IMR-90 (cell line): ENCODE measurements around the gene SLX4. TPM values are rescaled to one million over a fixed set of nuclear protein-coding genes. Genes with fewer than 3 reads are reported as not detected.

Experiments used
- ATAC-seq: fragments of 200-7000 bp; cut with Tn5 transposase; 2 replicates; pipeline ENCODE4 v1.9.1; 2020; ENCODE audit warnings: low read depth, mild to moderate bottlenecking, moderate library complexity
- BruUV-seq: library from RNA; stranded (reverse); fragments of 400-500 nt; replicated peaks from 2 replicates; lab custom pipeline; 2021; lab: Mats Ljungman, UMichigan
- CTCF ChIA-PET: fragments of 300-600 bp; formaldehyde crosslinking; extraction: SDS; loops from one replicate; lab custom pipeline; 2021; ENCODE audit warnings: antibody characterized with exemption; lab: Yijun Ruan, JAX
- POLR2A ChIA-PET: fragments of 300-600 bp; sonication (Branson Sonifier 250); formaldehyde crosslinking; loops from one replicate; lab custom pipeline; 2022; ENCODE audit warnings: antibody characterized with exemption; ENCODE audit not compliant: unreplicated experiment; lab: Charles Lee
- DNase-seq: peaks from one replicate; pipeline ENCODE4 v3.0.0; 2013
- H2AFZ ChIP-seq: replicated peaks from 2 replicates; pipeline ENCODE3; 2013; ENCODE audit warnings: low read length, mild to moderate bottlenecking; ENCODE audit not compliant: poor library complexity
- H2AK5ac ChIP-seq: 2 replicates; pipeline ENCODE4 v1.6.1; 2013; ENCODE audit warnings: low read depth, low read length, inconsistent platforms
- H2AK9ac ChIP-seq: replicated peaks from 2 replicates; pipeline ENCODE3; 2013; ENCODE audit warnings: mild to moderate bottlenecking, low read depth, low read length, moderate library complexity; ENCODE audit not compliant: poor library complexity
- H2BK120ac ChIP-seq: 2 replicates; pipeline ENCODE4 v1.6.1; 2013; ENCODE audit warnings: low read depth, low read length, inconsistent platforms
- H2BK15ac ChIP-seq: 3 replicates; pipeline ENCODE4 v1.6.1; 2013; ENCODE audit warnings: low read depth, low read length, inconsistent platforms
- H2BK20ac ChIP-seq: 2 replicates; pipeline ENCODE4 v1.6.1; 2013; ENCODE audit warnings: low read depth, mild to moderate bottlenecking, inconsistent platforms, low read length, moderate library complexity
- H2BK5ac ChIP-seq: 2 replicates; pipeline ENCODE4 v1.6.1; 2013; ENCODE audit warnings: mild to moderate bottlenecking, low read depth, low read length, inconsistent platforms; ENCODE audit not compliant: poor library complexity, severe bottlenecking
- H3K14ac ChIP-seq: replicated peaks from 2 replicates; pipeline ENCODE4 v1.6.1; 2013; ENCODE audit warnings: low read depth, low read length, inconsistent platforms
- H3K18ac ChIP-seq: 2 replicates; pipeline ENCODE4 v1.6.1; 2013; ENCODE audit warnings: low read depth, low read length, control low read depth
- H3K23ac ChIP-seq: 2 replicates; pipeline ENCODE4 v1.6.1; 2013; ENCODE audit warnings: low read depth, low read length, inconsistent platforms
- H3K27ac ChIP-seq: 2 replicates; pipeline ENCODE4 v1.5.1; 2013; ENCODE audit warnings: mild to moderate bottlenecking, control low read depth, low read length; ENCODE audit not compliant: insufficient read depth
- H3K27me3 ChIP-seq: 2 replicates; pipeline ENCODE4 v1.6.1; 2013; ENCODE audit warnings: low read length; ENCODE audit not compliant: control insufficient read depth, insufficient read depth
- H3K36me3 ChIP-seq: 2 replicates; pipeline ENCODE4 v1.6.1; 2013; ENCODE audit warnings: low read length, mixed read lengths; ENCODE audit not compliant: control insufficient read depth, insufficient read depth
- H3K4ac ChIP-seq: 2 replicates; pipeline ENCODE4 v1.6.1; 2013; ENCODE audit warnings: low read depth, low read length, inconsistent platforms
- H3K4me1 ChIP-seq: 2 replicates; pipeline ENCODE4 v1.6.1; 2013; ENCODE audit warnings: low read length, mixed read lengths; ENCODE audit not compliant: control insufficient read depth, insufficient read depth
- H3K4me2 ChIP-seq: 2 replicates; pipeline ENCODE4 v1.6.1; 2013; ENCODE audit warnings: low read depth, mild to moderate bottlenecking, control low read depth, low read length, moderate library complexity
- H3K4me3 ChIP-seq: 2 replicates; pipeline ENCODE4 v1.5.1; 2013; ENCODE audit warnings: low read depth, mild to moderate bottlenecking, control low read depth, low read length, moderate library complexity; ENCODE audit not compliant: insufficient read depth
- H3K56ac ChIP-seq: 2 replicates; pipeline ENCODE4 v1.6.1; 2013; ENCODE audit warnings: low read length, inconsistent platforms; ENCODE audit not compliant: insufficient read depth; ENCODE audit errors: extremely low read depth
- H3K79me1 ChIP-seq, 2 experiments: 2 replicates each; pipeline ENCODE4 v1.6.1; 2013; ENCODE audit warnings: low read length in 2 of 2, inconsistent platforms in 1 of 2, low read depth in 1 of 2
- H3K9ac ChIP-seq: 2 replicates; pipeline ENCODE4 v1.6.1; 2013; ENCODE audit warnings: low read depth, low read length, control low read depth
- H3K9me1 ChIP-seq: 2 replicates; pipeline ENCODE4 v1.6.1; 2013; ENCODE audit warnings: low read length, inconsistent platforms; ENCODE audit not compliant: insufficient read depth
- H3K9me3 ChIP-seq: 2 replicates; pipeline ENCODE4 v1.6.1; 2013; ENCODE audit warnings: low read length; ENCODE audit not compliant: control insufficient read depth, insufficient read depth
- H4K20me1 ChIP-seq: 2 replicates; pipeline ENCODE4 v1.6.1; 2013; ENCODE audit warnings: low read length, inconsistent platforms; ENCODE audit not compliant: insufficient read depth
- H4K5ac ChIP-seq: 2 replicates; pipeline ENCODE4 v1.6.1; 2013; ENCODE audit warnings: mild to moderate bottlenecking, low read depth, low read length, control low read depth
- H4K8ac ChIP-seq, 2 experiments: 2 replicates each; pipeline ENCODE4 v1.6.1; 2013; ENCODE audit warnings: low read depth in 2 of 2, low read length in 2 of 2, control low read depth in 1 of 2, inconsistent platforms in 1 of 2
- H4K91ac ChIP-seq: 2 replicates; pipeline ENCODE4 v1.6.1; 2013; ENCODE audit warnings: low read depth, low read length, inconsistent platforms; ENCODE audit not compliant: insufficient read depth
- MAFK ChIP-seq: IDR thresholded peaks from 2 replicates; pipeline ENCODE4 v1.6.1; 2012; ENCODE audit warnings: low read depth, low read length, improper control_type of control experiment
- MAZ ChIP-seq: IDR thresholded peaks from 2 replicates; pipeline ENCODE4 v1.6.1; 2012; ENCODE audit warnings: low read depth, mild to moderate bottlenecking, low read length, improper control_type of control experiment, moderate library complexity, borderline replicate concordance
- MXI1 ChIP-seq: IDR thresholded peaks from 2 replicates; pipeline ENCODE4 v1.6.1; 2012; ENCODE audit warnings: low read depth, mild to moderate bottlenecking, low read length, moderate library complexity, borderline replicate concordance
- POLR2A ChIP-seq: IDR thresholded peaks from 2 replicates; pipeline ENCODE4 v1.6.1; 2012; ENCODE audit warnings: mild to moderate bottlenecking, low read depth, low read length
- SMC3 ChIP-seq: fragments of 150-350 bp; IDR thresholded peaks from 2 replicates; pipeline ENCODE4 v1.6.1; 2016; ENCODE audit warnings: low read depth, mild to moderate bottlenecking, antibody characterized with exemption, low read length, moderate library complexity
- WGBS, 2 experiments: methylation state at CpG; one replicate each; pipeline versions ENCODE4 v1.1.5 to v1.1.7; 2013; ENCODE audit warnings: missing lambda C conversion rate in 2 of 2; ENCODE audit not compliant: insufficient read length in 1 of 2; ENCODE audit errors: extremely low coverage in 2 of 2; 5-methylcytosine and 5-hydroxymethylcytosine counted together
- dilution Hi-C: fragments of 300-500 bp; cut with HindIII; formaldehyde crosslinking; loops from one replicate; pipeline ENCODE4 v1.14.3; 2018; ENCODE audit warnings: low sequenced_read_pairs; ENCODE audit not compliant: unreplicated experiment
- in situ Hi-C: fragments of 300-500 bp; cut with MboI; formaldehyde crosslinking; loops from 3 replicates; pipeline ENCODE4 v1.14.3; 2019; ENCODE audit warnings: low sequenced_read_pairs, inconsistent platforms, mixed read lengths
- intact Hi-C: fragments of 100-400 bp; cut with micrococcal nuclease; formaldehyde crosslinking; loops from 2 replicates; pipeline ENCODE4 v1.10.0; 2022
- polyA plus RNA-seq, 3 experiments: library from polyadenylated mRNA; depleted of rRNA; stranded (reverse); fragments of >200 nt; gene quantifications; 2 replicates each; pipeline ENCODE4 v1.2.3, GENCODE V29; 2012; ENCODE audit warnings: low replicate concordance in 1 of 3
- total RNA-seq: library from RNA; depleted of rRNA; stranded (reverse); fragments of >200 nt; gene quantifications from 2 replicates; pipeline ENCODE4 v1.2.3, GENCODE V29; 2012

Gene SLX4
- total and polyA plus RNA-seq, 2 of the 4 experiments (the other 2 are of a cell fraction) = 1.3 to 3.1 TPM

DNA sequence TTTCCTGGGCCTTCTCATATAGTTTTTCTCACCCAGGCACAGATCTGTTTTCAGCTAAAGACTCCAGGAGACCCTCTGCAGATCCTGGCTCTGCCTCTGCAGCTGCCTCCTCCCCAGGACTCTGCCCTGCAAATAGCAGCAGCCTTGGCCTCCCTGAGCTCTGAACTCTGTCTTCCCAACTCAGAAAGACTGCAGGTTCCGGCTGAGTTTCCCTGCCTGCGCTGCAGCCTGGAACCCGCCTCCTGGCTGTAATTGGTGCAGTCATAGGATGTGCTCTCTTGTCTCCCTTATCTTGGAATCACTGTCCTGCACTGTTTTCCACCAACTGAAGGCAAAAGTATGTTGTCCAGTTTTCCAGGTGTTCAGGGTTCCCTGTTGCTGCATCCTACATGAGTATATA lies 28.8 kb upstream of the SLX4 start:
- Histone ChIP-seq H3K36me3 (peaks cover 9% of the 10 kb centered on the region; the same call in 1 of the 2 replicates), H2BK20ac (no peak overlapping the region), H3K4me3 (no peak overlapping the region), H3K9ac (no peak overlapping the region), H3K4me2 (no peak overlapping the region), H3K23ac (no peak overlapping the region), H4K91ac (no peak overlapping the region), H3K27ac (no peak overlapping the region), H4K8ac (no peak overlapping the region), H3K14ac (no peak overlapping the region), H2AK5ac (no peak overlapping the region), H3K18ac (no peak overlapping the region), H2AFZ (no peak overlapping the region), H3K9me3 (no peaks in the 10 kb centered on the region), H2BK15ac (no peak overlapping the region), H2BK5ac (no peak overlapping the region), H3K79me1 (peaks cover 12 to 20% of the 10 kb centered on the region in 2 experiments), H4K20me1 (no peaks in the 10 kb centered on the region; the same call in none of the 2 replicates), H2BK120ac (no peak overlapping the region), H2AK9ac (no peak overlapping the region), H3K4ac (no peak overlapping the region), H3K27me3 (no peaks in the 10 kb centered on the region), H4K5ac (no peak overlapping the region), H3K56ac (no peak overlapping the region), H3K9me1 (peaks cover 8% of the 10 kb centered on the region), H3K4me1 (peaks cover 8% of the 10 kb centered on the region)
- TF ChIP-seq MAFK (no peak), SMC3 (no peak), MAZ (no peak), MXI1 (no peak), POLR2A (no peak)
- ATAC-seq = no peak
- dilution Hi-C loops (no loop called here), in situ Hi-C loops (no loop called here), intact Hi-C loops (no loop called here)
- DNase-seq = no peak
- POLR2A ChIA-PET = no interaction called here
- no TSS peak for BruUV-seq
- 97% methylated on average over 3 of the region's 3 CpGs; no CpG with 5 or more reads in 1 of the 2 experiments for WGBS, 2 experiments
- CTCF ChIA-PET = no interaction called here
